Activated naive CD8-positive, alpha-beta T cell treated with anti-CD3 and anti-CD28 coated beads, Interleukin-2, amount 50 U/mL, for 16 hours (primary cell): ENCODE measurements around the gene ATP1A4.
"Not testable (repeated sequence)": the region's sequence is repeated elsewhere in the genome, so short reads cannot be mapped to it uniquely, and the experiment has no call there.

Experiments used
- DNase-seq: peaks from one replicate; pipeline ENCODE4 v3.0.0-alpha.2; 2020; ENCODE audit warnings: low read depth, low spot score

The ATP1A4 gene

GRCh38 chr1:160151303-160151702 lies at the start of gene ATP1A4:
Gene ATP1A4 (plus strand): TSS chr1:160151603. CDS start chr1:160152041, 438 bp downstream.
- no peak for DNase-seq

- DNase-seq = no peak
These were observed 49.5 kb upstream of the ATP1A4 start for GRCh38 chr1:160101717-160102522.

DNA sequence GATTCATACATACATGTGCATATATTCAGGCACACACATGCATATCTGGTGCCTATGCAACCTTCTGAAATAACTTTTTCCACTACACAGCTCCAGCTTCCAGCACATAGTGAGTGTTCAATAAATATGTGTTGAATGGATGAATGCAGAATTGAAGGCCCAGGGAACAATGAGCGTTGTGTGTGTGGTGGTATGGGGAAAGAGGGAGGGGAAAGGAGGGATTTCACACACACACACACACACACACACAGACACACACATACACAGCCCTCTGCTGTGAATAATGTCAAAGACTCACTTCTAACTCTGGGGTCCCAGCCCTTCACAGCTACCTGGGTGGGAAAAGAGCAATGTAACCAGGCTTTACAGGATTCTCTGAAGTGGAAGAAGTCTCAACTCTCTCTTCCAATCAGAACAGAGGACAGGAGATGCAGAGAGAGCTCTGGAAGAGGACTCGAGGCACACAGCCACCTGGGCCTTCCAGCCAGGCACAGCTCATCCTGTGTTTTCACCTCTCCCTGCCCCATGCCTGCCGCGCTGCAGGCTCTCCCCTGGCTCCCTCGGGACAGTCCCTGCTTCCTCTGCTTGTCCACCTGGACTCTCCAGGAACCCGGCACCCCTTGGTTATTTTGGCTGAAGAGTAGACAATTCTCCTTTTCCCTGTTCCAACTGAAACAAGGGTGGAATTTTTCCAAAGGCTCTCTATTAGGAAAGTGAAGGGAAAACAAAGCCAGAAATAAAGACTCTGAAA lies 47.6 kb upstream of the ATP1A4 start:
- no peak for DNase-seq

DNA sequence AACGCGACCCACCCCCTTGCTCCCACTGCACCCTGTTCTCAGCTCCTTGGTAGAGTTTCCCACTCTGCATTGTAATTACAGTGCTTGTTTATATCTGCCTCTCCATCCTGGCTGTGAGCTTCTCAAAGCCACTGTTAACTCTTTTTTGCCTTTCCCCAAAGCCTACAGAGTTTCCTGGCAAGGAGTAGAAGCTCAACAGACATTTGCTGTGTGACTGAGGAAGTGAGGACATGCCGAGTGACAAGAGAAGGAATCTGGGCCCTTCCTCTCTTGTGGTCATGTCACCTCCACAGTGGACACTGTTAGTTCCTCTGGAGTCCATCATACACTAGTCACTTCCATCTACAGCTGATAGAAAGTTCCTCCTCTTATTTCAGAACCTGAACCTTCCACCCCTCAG lies 46.9 kb upstream of the ATP1A4 start:
- DNase-seq = no peak

DNA sequence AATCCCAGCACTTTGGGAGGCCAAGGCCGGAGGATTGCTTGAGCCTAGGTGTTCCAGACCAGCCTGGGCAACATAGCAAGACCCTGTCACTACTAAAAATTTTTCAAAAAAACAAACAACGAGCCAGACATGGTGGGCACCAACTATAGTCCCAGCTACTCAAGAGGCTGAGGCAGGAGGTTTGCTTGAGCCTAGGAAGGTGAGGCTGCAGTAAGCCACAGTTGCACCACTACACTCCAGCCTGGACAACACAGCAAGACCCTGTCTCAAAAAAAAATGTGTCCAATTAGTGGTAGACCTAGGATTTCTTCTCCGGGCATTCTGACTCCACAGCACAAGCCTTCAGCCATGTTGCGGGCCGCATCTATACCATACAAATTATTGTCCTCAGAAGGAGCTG lies 46.2 kb upstream of the ATP1A4 start:
- DNase-seq = no peak

- no peak for DNase-seq
These were observed 43.9 kb upstream of the ATP1A4 start for GRCh38 chr1:160107512-160107911.

GRCh38 chr1:160108888-160109662 lies 42.3 kb upstream of the ATP1A4 start:
- peak; percentile 25 for DNase-seq

GRCh38 chr1:160109686-160110085 lies 41.7 kb upstream of the ATP1A4 start:
- DNase-seq = no peak

DNA sequence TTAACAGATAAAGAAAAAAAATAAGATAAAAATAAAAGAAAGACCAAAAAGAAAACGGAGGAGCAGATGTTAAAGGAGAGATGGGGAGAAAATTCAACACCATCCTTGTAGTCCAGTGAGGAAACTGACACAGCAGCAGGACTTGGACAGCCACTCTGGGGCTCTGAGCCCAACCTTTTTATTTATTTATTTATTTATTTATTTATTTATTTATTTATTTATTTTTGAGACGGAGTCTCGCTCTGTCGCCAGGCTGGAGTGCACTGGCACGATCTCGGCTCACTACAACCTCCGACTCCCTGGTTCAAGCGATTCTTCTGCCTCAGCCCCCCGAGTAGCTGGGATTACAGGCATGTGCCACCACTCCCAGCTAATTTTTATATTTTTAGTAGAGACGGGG lies 39.9 kb upstream of the ATP1A4 start:
- DNase-seq = not testable (repeated sequence)

DNA sequence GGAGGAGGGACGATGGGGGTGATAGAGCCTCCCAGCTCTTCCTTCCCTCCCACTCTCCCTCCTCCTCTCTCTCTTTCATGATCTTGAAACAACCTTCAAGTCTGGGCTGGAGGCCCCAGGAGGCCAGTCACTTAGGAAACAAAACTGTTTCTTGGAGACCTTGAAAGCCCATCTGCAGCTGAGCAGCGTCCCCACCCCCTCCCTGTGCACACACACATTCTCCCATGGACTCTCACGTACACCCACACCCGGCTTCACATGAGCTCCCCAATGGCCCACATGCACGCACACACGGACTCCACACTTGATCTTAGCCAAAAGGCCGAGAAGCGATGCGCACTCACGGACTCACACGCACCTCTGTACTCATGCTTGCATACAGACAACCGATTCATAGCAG lies 39.0 kb upstream of the ATP1A4 start:
- no peak for DNase-seq

DNA sequence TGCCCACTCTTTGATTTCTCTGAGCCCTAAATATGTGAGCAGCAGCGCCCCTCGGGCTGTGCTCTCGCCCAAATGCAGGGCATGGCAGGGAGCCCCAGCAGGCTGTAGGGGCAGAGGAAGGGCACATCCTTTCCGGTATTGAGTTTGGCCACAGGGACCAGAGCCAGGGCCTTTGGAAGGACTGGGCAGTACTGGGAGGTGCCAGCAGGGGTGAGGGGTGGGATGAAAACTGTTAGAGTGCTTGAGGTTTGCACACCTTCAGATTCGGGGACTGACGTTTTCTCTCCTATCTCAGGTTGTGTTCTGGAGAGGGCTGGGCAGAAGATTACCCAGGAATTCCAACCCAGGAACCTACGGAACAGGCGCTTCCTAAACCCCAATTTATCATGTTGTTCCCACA lies 38.0 kb upstream of the ATP1A4 start:
- no peak for DNase-seq

GRCh38 chr1:160114085-160114484 lies 37.3 kb upstream of the ATP1A4 start:
- no peak for DNase-seq

DNA sequence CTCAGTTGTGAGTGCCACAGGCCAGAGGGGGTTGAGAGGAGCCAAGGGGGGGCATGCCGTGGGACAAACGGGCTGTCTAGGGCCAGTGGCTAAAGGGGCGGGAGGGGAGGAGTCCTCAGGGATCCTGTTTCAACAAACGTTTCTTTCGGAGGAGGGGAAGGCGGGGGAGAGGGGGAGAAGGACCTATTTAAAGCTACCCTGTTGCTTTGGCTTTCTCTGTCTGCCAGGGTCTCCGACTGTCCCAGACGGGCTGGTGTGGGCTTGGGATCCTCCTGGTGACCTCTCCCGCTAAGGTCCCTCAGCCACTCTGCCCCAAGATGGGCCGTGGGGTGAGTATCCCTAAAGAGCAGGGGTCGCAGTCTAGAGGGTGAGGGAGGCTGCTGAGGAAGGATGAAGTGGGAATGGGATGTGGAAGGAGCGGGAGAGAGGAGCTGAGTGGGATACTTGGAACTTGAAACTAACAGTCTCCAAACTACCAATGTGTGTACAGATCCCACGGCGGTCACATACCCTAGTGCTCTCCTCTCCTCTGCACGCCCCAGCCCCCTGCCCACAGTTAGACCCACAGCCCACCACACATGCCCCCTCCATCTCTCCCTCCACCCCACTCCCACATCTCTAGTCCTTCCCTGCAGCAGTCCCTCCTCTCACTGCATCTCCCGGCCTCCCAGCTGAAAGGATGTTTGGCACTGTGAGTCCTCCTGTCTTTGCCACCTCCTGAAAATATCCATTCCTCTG lies 35.7 kb upstream of the ATP1A4 start, which contains the start of gene ATP1A2:
TSS of gene ATP1A2 (plus strand) at position 215 of the 738 bp plus-strand sequence. CDS start at position 318, 103 bp downstream.
- no peak for DNase-seq

GRCh38 chr1:160116283-160117147 lies 34.9 kb upstream of the ATP1A4 start:
- DNase-seq = no peak

DNA sequence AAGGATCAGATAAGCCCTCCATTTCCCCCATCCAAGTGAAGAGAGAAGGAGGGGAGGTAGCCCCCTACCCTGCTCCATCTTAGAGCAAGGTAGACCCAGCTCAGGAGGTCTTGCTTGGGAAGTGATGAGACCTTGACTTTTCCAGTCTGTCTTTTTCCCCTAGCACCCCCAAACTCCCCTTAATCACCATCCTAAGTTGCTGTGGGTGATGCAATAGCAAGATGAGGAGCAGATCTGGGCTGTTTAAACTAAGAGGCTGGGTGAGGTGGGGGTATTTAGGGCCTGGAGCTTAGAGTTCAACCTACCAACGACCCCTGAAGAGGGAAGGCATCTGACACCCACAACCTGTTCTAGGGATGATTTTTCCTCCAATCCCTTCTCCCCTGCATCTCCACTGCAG lies 34.1 kb upstream of the ATP1A4 start:
- DNase-seq = no peak

DNA sequence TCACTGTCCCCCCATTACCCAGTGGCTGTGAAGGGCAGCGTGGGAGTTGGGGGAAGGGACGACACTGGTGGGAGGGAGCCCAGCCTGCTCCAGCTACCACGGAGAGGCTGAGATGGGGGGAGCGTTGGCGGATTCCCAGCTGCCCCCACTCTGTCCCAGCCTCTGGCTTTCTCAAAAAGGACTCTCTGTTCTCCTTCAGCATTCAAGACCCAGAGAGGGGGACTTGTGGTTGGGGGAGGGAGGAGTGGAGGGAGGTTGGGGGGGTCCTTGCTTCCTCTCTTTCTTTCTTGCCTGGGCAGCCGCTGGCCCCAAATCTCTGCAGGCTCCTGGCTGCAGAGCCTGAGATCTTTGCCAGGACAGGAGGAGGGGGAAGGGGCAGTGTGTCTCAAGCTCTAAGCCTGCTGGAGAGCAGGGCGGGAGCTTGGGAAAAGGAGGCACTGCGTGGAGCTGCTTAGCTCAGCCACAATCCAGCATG lies 33.7 kb upstream of the ATP1A4 start:
- no peak for DNase-seq

DNA sequence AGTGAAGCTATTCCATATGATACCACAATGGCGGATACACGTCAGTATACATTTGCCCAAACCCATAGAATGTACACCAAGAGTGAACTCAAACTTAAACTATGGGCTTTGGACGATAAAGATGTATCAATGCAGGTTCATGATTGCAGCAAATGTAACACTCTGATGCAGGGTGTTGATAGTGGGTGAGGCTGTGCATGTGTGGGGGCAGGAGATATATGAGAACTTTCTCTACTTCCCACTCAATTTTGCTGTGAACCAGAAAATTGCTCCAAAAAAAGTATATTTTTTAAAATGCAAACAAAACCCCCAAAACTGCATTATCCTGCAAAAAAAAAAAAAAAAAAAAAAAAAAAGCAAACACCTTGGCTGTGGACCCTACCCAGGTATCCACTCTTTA lies 32.5 kb upstream of the ATP1A4 start:
- DNase-seq = no peak

- DNase-seq = no peak
These were observed 30.6 kb upstream of the ATP1A4 start for GRCh38 chr1:160120797-160121196.

DNA sequence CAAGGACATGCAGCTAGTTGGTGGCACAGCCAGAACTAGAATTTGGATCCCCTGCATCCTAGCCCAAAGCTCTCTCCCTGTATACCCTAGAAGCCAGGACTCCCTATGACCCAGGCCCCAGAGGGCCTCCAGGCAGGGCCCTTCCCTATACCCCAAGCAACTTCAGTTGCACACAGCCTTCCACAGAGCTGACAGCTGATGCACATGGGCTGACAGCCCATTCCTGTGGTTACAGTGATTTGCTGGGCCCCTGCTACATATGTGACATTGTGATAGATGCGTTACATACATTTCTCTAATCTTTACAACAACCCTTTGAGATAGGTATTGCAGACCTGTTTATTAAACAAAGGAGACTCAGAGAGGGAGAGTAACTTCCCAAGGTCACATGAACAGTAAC lies 30.0 kb upstream of the ATP1A4 start:
- no peak for DNase-seq

GRCh38 chr1:160122978-160123495 lies 28.4 kb upstream of the ATP1A4 start:
- no peak for DNase-seq
